GM19467 (cell line): Measurements from ENCODE around the gene COX17.

ENCODE experiments used
- ATAC-seq: cut with Tn5 transposase; IDR thresholded peaks from one replicate; pipeline ENCODE4 v1.9.1; 2021; ENCODE audit warnings: mild to moderate bottlenecking, moderate library complexity; ENCODE audit not compliant: unreplicated experiment

The COX17 gene

GRCh38 chr3:119675188-119675874, 1.9 kb downstream of the COX17 start:
- ATAC-seq: no peak

- no peak for ATAC-seq
These were observed 3.3 kb downstream of the COX17 start for GRCh38 chr3:119673875-119674274.

GRCh38 chr3:119672776-119673175, 4.4 kb downstream of the COX17 start:
- no peak for ATAC-seq

GRCh38 chr3:119669906-119670570, 7.2 kb downstream of the COX17 start:
- no peak for ATAC-seq

- no peak for ATAC-seq
These were observed 11.1 kb downstream of the COX17 start for GRCh38 chr3:119665954-119666559.

GRCh38 chr3:119664850-119665379, 12.3 kb downstream of the COX17 start:
- no peak for ATAC-seq

GRCh38 chr3:119664370-119664769, 12.8 kb downstream of the COX17 start:
- no peak for ATAC-seq

GRCh38 chr3:119663885-119664284, 13.3 kb downstream of the COX17 start:
- ATAC-seq: no peak

GRCh38 chr3:119662604-119663373, 14.4 kb downstream of the COX17 start:
- no peak for ATAC-seq

GRCh38 chr3:119660474-119661440, 16.4 kb downstream of the COX17 start, which contains the start of gene POPDC2:
Gene POPDC2, minus strand, starts transcription at chr3:119660589. Its CDS starts 166 bp downstream, at chr3:119660423.
- no peak for ATAC-seq

GRCh38 chr3:119659606-119660291, 17.5 kb downstream of the COX17 start:
- no peak for ATAC-seq

GRCh38 chr3:119658994-119659393, 18.2 kb downstream of the COX17 start:
- ATAC-seq: no peak

- no peak for ATAC-seq
These were observed 19.1 kb downstream of the COX17 start for GRCh38 chr3:119657887-119658702.

GRCh38 chr3:119653876-119654275, 23.3 kb downstream of the COX17 start:
- no peak for ATAC-seq

- ATAC-seq: no peak
These were observed 24.7 kb downstream of the COX17 start for GRCh38 chr3:119652306-119653033.

GRCh38 chr3:119649761-119650160, 27.4 kb downstream of the COX17 start:
- ATAC-seq: no peak

GRCh38 chr3:119647843-119648575, 29.2 kb downstream of the COX17 start:
- no peak for ATAC-seq
